IPS-18c (cell line): ENCODE results near the gene AFAP1L1.
A peak's percentile ranks its signal among the peaks of the same experiment; 100 is the strongest.

ENCODE experiments used
- H3K4me3 ChIP-seq: 2 replicates; pipeline ENCODE4 v1.7.0; 2013; ENCODE audit warnings: low read depth, mild to moderate bottlenecking, low read length, moderate library complexity; ENCODE audit not compliant: insufficient read depth
- H3K9me3 ChIP-seq: one replicate; pipeline ENCODE4 v1.6.1; 2013; ENCODE audit warnings: mild to moderate bottlenecking, low read length, moderate library complexity; ENCODE audit not compliant: control insufficient read depth, insufficient read depth

The AFAP1L1 gene

GRCh38 chr5:149320791-149321330 lies 49.2 kb downstream of the AFAP1L1 start:
- H3K4me3 ChIP-seq: no peak overlapping the region
- H3K9me3 ChIP-seq: no peaks in the 10 kb centered on the region

DNA sequence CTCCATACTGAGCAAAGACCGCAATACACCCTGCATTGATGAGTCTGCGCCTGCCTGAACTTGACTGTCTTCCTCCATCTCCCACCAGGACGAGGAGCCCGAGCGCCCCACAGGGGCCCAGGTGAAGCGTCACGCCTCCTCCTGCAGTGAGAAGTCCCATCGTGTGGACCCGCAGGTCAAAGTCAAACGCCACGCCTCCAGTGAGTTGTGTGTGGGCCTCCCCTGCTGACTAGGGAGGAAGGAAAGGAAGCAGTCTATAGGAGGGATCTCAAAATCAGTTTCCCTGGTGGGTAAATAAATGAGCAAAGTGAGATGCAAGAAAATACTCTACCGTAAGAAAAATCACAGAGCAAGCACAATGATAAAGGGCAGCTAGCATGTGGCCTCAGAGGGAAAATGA lies 50.9 kb downstream of the AFAP1L1 start:
- Histone ChIP-seq H3K9me3 (no peaks in the 10 kb centered on the region), H3K4me3 (no peak overlapping the region)

- H3K4me3 ChIP-seq: no peak overlapping the region
- no peaks in the 10 kb centered on the region for H3K9me3 ChIP-seq
Measured at GRCh38 chr5:149323210-149323609, 51.6 kb downstream of the AFAP1L1 start.

DNA sequence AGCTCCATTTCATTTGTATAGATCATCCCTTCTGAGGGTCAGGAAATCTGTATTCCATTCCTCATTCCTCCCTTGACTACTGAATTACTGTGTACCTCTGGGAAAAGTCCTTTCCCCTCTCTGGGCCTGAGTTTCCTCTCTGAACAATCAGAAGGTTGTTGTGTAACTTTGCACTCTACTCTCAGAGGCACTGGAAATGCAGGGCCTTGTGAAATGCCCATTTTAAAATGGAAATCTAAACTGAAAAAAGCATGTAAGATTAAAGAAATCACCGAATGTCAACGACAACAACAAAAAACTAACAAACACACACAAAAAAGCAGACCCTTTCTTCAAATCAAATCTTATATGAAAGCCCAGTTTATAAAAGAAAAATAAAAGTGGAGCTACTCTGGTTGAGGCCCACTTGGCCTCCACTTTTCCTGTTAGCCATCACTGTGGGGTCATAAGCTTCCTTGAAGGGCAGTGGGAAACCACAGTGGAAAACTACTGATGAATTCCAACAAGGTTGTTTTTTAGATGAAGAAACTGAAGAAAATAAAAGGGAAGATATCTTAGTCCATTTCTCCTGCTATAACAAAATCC lies 52.1 kb downstream of the AFAP1L1 start:
- H3K4me3 ChIP-seq: no peak overlapping the region
- no peaks in the 10 kb centered on the region for H3K9me3 ChIP-seq

- no peaks in the 10 kb centered on the region for H3K9me3 ChIP-seq
- H3K4me3 ChIP-seq: no peak overlapping the region
Measured at GRCh38 chr5:149324641-149325040, 53.0 kb downstream of the AFAP1L1 start.

- Histone ChIP-seq H3K4me3 (no peak overlapping the region), H3K9me3 (no peaks in the 10 kb centered on the region)
Measured at GRCh38 chr5:149325166-149325735, 53.6 kb downstream of the AFAP1L1 start.

DNA sequence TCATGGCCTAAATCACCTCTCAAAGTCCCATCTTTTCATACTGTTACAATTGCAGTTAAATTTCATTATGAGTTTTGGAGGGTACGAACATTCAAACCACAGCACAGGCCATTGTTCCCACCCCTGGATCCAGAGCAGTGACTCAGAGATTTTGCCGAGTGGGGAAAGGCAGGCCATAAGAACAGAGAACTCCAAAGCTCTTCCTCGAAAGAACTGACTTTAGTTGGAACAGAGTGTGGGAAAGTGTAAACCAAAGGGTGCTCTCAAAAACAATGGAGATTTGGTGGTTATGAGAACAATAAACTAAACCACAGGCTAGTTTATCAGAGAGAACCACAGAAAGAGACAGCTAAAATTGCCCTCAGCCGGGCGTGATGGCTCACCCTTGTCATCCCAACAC lies 54.2 kb downstream of the AFAP1L1 start:
- Histone ChIP-seq H3K9me3 (no peaks in the 10 kb centered on the region), H3K4me3 (no peak overlapping the region)

GRCh38 chr5:149326611-149327010 lies 55.0 kb downstream of the AFAP1L1 start:
- no peak overlapping the region for H3K4me3 ChIP-seq
- no peaks in the 10 kb centered on the region for H3K9me3 ChIP-seq

- H3K9me3 ChIP-seq: no peaks in the 10 kb centered on the region
- H3K4me3 ChIP-seq: no peak overlapping the region
Measured at GRCh38 chr5:149328177-149328576, 56.5 kb downstream of the AFAP1L1 start.

DNA sequence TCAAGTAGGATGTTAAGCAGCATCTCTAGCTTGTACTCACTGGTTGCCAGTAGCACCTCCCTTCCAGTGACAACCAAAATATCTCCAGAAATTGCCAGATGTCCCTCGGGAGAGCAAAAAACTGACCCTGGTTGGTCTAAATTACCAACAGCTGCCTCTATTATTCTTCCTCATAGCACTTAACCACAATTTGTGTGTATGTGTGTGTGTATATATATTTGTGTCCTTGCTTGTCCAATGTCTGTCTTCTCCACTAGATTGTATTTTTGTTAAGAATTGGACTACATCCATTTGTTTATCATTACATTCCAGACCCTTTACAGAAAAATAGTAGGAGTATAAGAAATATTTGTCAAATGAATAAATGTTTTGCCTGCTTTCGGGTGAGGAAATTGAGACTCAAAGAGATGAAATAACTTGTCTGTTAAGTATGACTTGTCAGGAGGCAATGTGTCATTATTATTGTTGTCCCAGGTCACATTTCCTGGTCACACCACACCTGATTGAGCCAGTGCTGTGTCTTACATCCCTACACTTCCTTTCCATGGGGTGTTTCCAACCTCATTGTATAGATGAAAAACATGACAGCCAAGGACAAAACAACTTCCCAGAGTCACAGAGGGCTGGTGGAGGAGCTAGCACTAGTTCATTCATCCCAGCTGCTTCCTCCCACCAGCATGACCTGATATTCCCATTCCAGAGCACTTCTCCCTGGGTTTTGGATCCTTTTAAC lies 62.2 kb downstream of the AFAP1L1 start:
- no peaks in the 10 kb centered on the region for H3K9me3 ChIP-seq
- H3K4me3 ChIP-seq: no peak overlapping the region

- no peak overlapping the region for H3K4me3 ChIP-seq
- no peaks in the 10 kb centered on the region for H3K9me3 ChIP-seq
Measured at GRCh38 chr5:149337736-149338135, 66.1 kb downstream of the AFAP1L1 start.

DNA sequence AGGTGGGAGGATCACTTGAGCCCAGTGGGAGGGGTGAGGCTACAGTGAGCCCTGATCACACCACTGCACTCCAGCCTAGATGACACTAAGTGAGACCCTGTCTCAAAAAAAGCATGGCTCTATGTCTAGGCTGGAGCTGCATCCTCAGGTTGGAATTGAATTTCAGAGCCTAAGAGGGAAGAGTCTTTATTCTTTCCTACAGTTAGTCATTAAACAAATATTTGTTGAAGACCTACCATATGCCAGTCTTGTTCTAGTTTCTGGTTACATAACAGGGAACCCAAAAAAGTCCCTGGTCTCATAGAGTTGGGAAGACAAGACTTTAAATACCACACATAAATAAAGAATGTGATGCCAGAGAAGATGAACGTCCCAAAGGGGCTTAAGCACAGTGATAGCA lies 66.7 kb downstream of the AFAP1L1 start:
- no peaks in the 10 kb centered on the region for H3K9me3 ChIP-seq
- H3K4me3 ChIP-seq: no peak overlapping the region

GRCh38 chr5:149340920-149341319 lies 69.3 kb downstream of the AFAP1L1 start:
- Histone ChIP-seq H3K4me3 (no peak overlapping the region), H3K9me3 (no peaks in the 10 kb centered on the region)

GRCh38 chr5:149341876-149342275 lies 70.2 kb downstream of the AFAP1L1 start:
- no peaks in the 10 kb centered on the region for H3K9me3 ChIP-seq

GRCh38 chr5:149344151-149344550 lies 72.5 kb downstream of the AFAP1L1 start:
- H3K4me3 ChIP-seq: peak overlapping the region; percentile 86; the same call in 1 of the 2 replicates
- H3K9me3 ChIP-seq: no peaks in the 10 kb centered on the region

More at GRCh38 chr5:149341876-149342275, 70.2 kb downstream of the AFAP1L1 start:
- H3K4me3 ChIP-seq: no peak overlapping the region

GRCh38 chr5:149345147-149345891 lies 73.7 kb downstream of the AFAP1L1 start, which contains the start of gene GRPEL2:
Gene GRPEL2, plus strand, starts transcription at chr5:149345499. Its CDS starts 41 bp downstream, at chr5:149345540.
- peak within 1 kb of the TSS; percentile 86 for H3K4me3 ChIP-seq
- H3K9me3 ChIP-seq: no peaks in the 10 kb centered on the region

- H3K4me3 ChIP-seq: peak overlapping the region; percentile 86
- H3K9me3 ChIP-seq: no peaks in the 10 kb centered on the region
Measured at GRCh38 chr5:149345892-149346222, 74.2 kb downstream of the AFAP1L1 start.
